NCI-H1436 (cell line): Measurements from ENCODE around the gene CEPT1.
A peak's percentile ranks its signal among the peaks of the same experiment; 100 is the strongest.
"Not testable (repeated sequence)": the region's sequence is repeated elsewhere in the genome, so short reads cannot be mapped to it uniquely, and the experiment has no call there.

Experiments
- DNase-seq: peaks from one replicate; lab custom pipeline; 2025; lab: John Stamatoyannopoulos, UW

CEPT1 gene

GRCh38 chr1:111139956-111140679 is at the start of gene CEPT1, which contains the start of gene DRAM2:
TSS of gene CEPT1 (plus strand) at chr1:111140223. CDS start at chr1:111147715, 7,492 bp downstream.
TSS of gene DRAM2 (minus strand) at chr1:111140093. CDS start at chr1:111131554, 8,539 bp downstream.
- DNase-seq, result peak; percentile 86

- not testable (repeated sequence) for DNase-seq
These were observed 44.6 kb upstream of the CEPT1 start for GRCh38 chr1:111095421-111095820.

- no peak for DNase-seq
These were observed 42.5 kb upstream of the CEPT1 start for GRCh38 chr1:111097356-111098099.

GRCh38 chr1:111099289-111099688 is 40.7 kb upstream of the CEPT1 start:
- no peak for DNase-seq

GRCh38 chr1:111101854-111102642 is 38.0 kb upstream of the CEPT1 start:
- no peak for DNase-seq

- DNase-seq, result no peak
These were observed 35.0 kb upstream of the CEPT1 start for GRCh38 chr1:111104981-111105380.

GRCh38 chr1:111110197-111110899 is 29.7 kb upstream of the CEPT1 start:
- DNase-seq, result no peak

GRCh38 chr1:111116496-111116895 is 23.5 kb upstream of the CEPT1 start:
- no peak for DNase-seq

- DNase-seq, result no peak
These were observed 13.7 kb upstream of the CEPT1 start for GRCh38 chr1:111126354-111126753.

- DNase-seq, result no peak
These were observed 11.9 kb upstream of the CEPT1 start for GRCh38 chr1:111127923-111128643.

GRCh38 chr1:111129376-111129775 is 10.6 kb upstream of the CEPT1 start:
- no peak for DNase-seq

- no peak for DNase-seq
These were observed 8.3 kb upstream of the CEPT1 start for GRCh38 chr1:111131693-111132092.

- no peak for DNase-seq
These were observed 6.2 kb upstream of the CEPT1 start for GRCh38 chr1:111133866-111134265.

- DNase-seq, result peak; percentile 57
These were observed 583 bp upstream of the CEPT1 start for GRCh38 chr1:111139324-111139955.

GRCh38 chr1:111140680-111140967 is 601 bp downstream of the CEPT1 start:
- peak; percentile 4 for DNase-seq

GRCh38 chr1:111141245-111142220 is 1.5 kb downstream of the CEPT1 start:
- no peak for DNase-seq

GRCh38 chr1:111142356-111142975 is 2.4 kb downstream of the CEPT1 start:
- DNase-seq, result no peak

- no peak for DNase-seq
These were observed 5.5 kb downstream of the CEPT1 start for GRCh38 chr1:111145542-111145941.
